Measurements from ENCODE around the gene BMPER. TPM values are rescaled to one million over a fixed set of nuclear protein-coding genes. Genes with fewer than 3 reads are reported as not detected.

BMPER gene
- total and polyA plus RNA-seq, 2 experiments from 2014 or later: 4.5 to 6.3 TPM

GRCh38 chr7:34136698-34137097, 231.4 kb downstream of the BMPER start:
- Histone ChIP-seq H4K20me1 (ENCODE audit: insufficient read depth, poor library complexity, severe bottlenecking) (no peaks in the 10 kb centered on the region), H3K4me2 (no peak overlapping the region), H3K9me2 (replicated peaks; ENCODE audit: insufficient read depth) (no peaks in the 10 kb centered on the region), H3K27ac (no peak overlapping the region), H2AFZ (no peak overlapping the region), H3K4me3 (no peak overlapping the region), H3K36me3 (replicated peaks; ENCODE audit: insufficient read depth, low read depth) (no peaks in the 10 kb centered on the region), H3K79me2 (no peaks in the 10 kb centered on the region), H3K4me1 (ENCODE audit: insufficient read depth) (no peaks in the 10 kb centered on the region), H3K9me3 (ENCODE audit: low read depth) (no peaks in the 10 kb centered on the region), H3K27me3 (no peaks in the 10 kb centered on the region)
- no peak for TF ChIP-seq EZH2 (IDR thresholded peaks at IDR 0.05; ENCODE audit: borderline replicate concordance)
- TF ChIP-seq, protein P1, sequence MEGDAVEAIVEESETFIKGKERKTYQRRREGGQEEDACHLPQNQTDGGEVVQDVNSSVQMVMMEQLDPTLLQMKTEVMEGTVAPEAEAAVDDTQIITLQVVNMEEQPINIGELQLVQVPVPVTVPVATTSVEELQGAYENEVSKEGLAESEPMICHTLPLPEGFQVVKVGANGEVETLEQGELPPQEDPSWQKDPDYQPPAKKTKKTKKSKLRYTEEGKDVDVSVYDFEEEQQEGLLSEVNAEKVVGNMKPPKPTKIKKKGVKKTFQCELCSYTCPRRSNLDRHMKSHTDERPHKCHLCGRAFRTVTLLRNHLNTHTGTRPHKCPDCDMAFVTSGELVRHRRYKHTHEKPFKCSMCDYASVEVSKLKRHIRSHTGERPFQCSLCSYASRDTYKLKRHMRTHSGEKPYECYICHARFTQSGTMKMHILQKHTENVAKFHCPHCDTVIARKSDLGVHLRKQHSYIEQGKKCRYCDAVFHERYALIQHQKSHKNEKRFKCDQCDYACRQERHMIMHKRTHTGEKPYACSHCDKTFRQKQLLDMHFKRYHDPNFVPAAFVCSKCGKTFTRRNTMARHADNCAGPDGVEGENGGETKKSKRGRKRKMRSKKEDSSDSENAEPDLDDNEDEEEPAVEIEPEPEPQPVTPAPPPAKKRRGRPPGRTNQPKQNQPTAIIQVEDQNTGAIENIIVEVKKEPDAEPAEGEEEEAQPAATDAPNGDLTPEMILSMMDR (IDR thresholded peaks at IDR 0.05; ENCODE audit: poor library complexity): no peak
- TF ChIP-seq EZH2phosphoT487 (IDR thresholded peaks at IDR 0.05; ENCODE audit: low read depth, severe bottlenecking, unreplicated experiment): no peak
- 84% methylated on average over 5 of the region's 5 CpGs for WGBS (ENCODE audit: low lambda C conversion rate, missing lambda C conversion rate)
- no peak for DNase-seq (ENCODE audit: low spot score)

DNA sequence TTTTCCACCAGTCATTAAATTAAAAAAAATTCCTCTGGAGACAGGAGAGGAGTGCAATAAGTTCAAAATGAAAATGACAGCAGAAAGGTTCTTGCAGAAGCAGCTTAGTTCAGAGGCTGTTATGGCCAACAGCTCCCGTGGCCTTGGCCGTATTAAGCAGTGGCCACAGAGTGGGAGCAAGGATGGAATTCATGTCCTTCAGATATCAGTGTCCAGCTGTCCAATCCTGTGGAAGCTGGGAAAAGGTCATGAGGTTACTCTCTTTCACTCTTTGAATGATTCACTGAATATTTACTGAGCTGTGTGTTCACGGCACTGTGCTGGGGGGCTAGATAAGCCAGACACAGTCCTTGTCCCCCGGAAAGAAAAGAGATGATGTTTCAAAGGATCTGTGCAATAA, 231.8 kb downstream of the BMPER start:
- Histone ChIP-seq H3K9me3 (ENCODE audit: low read depth) (no peaks in the 10 kb centered on the region), H3K4me2 (no peak overlapping the region), H3K27ac (no peak overlapping the region), H3K4me1 (ENCODE audit: insufficient read depth) (no peaks in the 10 kb centered on the region), H3K9me2 (replicated peaks; ENCODE audit: insufficient read depth) (no peaks in the 10 kb centered on the region), H3K36me3 (replicated peaks; ENCODE audit: insufficient read depth, low read depth) (no peaks in the 10 kb centered on the region), H3K27me3 (no peaks in the 10 kb centered on the region), H2AFZ (no peak overlapping the region), H3K4me3 (no peak overlapping the region), H4K20me1 (ENCODE audit: insufficient read depth, poor library complexity, severe bottlenecking) (no peaks in the 10 kb centered on the region), H3K79me2 (no peaks in the 10 kb centered on the region)
- TF ChIP-seq EZH2 (IDR thresholded peaks at IDR 0.05; ENCODE audit: borderline replicate concordance) (no peak), EZH2phosphoT487 (IDR thresholded peaks at IDR 0.05; ENCODE audit: low read depth, severe bottlenecking, unreplicated experiment) (no peak)
- TF ChIP-seq, protein P1 (IDR thresholded peaks at IDR 0.05; ENCODE audit: poor library complexity): no peak
- 52% methylated on average over 4 of the region's 4 CpGs for WGBS (ENCODE audit: low lambda C conversion rate, missing lambda C conversion rate)
- DNase-seq (ENCODE audit: low spot score): no peak

- H3K79me2 ChIP-seq: no peaks in the 10 kb centered on the region
- no peaks in the 10 kb centered on the region for H3K9me3 ChIP-seq (ENCODE audit: low read depth)
- no peaks in the 10 kb centered on the region for H3K36me3 ChIP-seq (replicated peaks; ENCODE audit: insufficient read depth, low read depth)
- 64% methylated on average over 2 of the region's 2 CpGs for WGBS (ENCODE audit: low lambda C conversion rate, missing lambda C conversion rate)
- TF ChIP-seq EZH2phosphoT487 (IDR thresholded peaks at IDR 0.05; ENCODE audit: low read depth, severe bottlenecking, unreplicated experiment) (no peak), EZH2 (IDR thresholded peaks at IDR 0.05; ENCODE audit: borderline replicate concordance) (no peak)
- TF ChIP-seq, protein P1 (IDR thresholded peaks at IDR 0.05; ENCODE audit: poor library complexity): no peak
- H3K27ac ChIP-seq: no peak overlapping the region
- H3K9me2 ChIP-seq (replicated peaks; ENCODE audit: insufficient read depth): no peaks in the 10 kb centered on the region
- no peak overlapping the region for H3K4me2 ChIP-seq
- no peak overlapping the region for H2AFZ ChIP-seq
- no peak overlapping the region for H3K4me3 ChIP-seq
- no peaks in the 10 kb centered on the region for H4K20me1 ChIP-seq (ENCODE audit: insufficient read depth, poor library complexity, severe bottlenecking)
- H3K27me3 ChIP-seq: no peaks in the 10 kb centered on the region
- no peak for DNase-seq (ENCODE audit: low spot score)
- H3K4me1 ChIP-seq (ENCODE audit: insufficient read depth): no peaks in the 10 kb centered on the region
These were observed 233.1 kb downstream of the BMPER start for GRCh38 chr7:34138483-34138882.

GRCh38 chr7:34139086-34139485, 233.7 kb downstream of the BMPER start:
- TF ChIP-seq, protein P1 (IDR thresholded peaks at IDR 0.05; ENCODE audit: poor library complexity): no peak
- TF ChIP-seq EZH2phosphoT487 (IDR thresholded peaks at IDR 0.05; ENCODE audit: low read depth, severe bottlenecking, unreplicated experiment) (no peak), EZH2 (IDR thresholded peaks at IDR 0.05; ENCODE audit: borderline replicate concordance) (no peak)
- H3K9me2 ChIP-seq (replicated peaks; ENCODE audit: insufficient read depth): no peaks in the 10 kb centered on the region
- no peaks in the 10 kb centered on the region for H3K9me3 ChIP-seq (ENCODE audit: low read depth)
- H3K27me3 ChIP-seq: no peaks in the 10 kb centered on the region
- H3K27ac ChIP-seq: no peak overlapping the region
- H4K20me1 ChIP-seq (ENCODE audit: insufficient read depth, poor library complexity, severe bottlenecking): no peaks in the 10 kb centered on the region
- no peak overlapping the region for H3K4me2 ChIP-seq
- no peaks in the 10 kb centered on the region for H3K79me2 ChIP-seq
- H3K4me1 ChIP-seq (ENCODE audit: insufficient read depth): no peaks in the 10 kb centered on the region
- H3K4me3 ChIP-seq: no peak overlapping the region
- no peaks in the 10 kb centered on the region for H3K36me3 ChIP-seq (replicated peaks; ENCODE audit: insufficient read depth, low read depth)
- H2AFZ ChIP-seq: no peak overlapping the region
- no peak for DNase-seq (ENCODE audit: low spot score)
- 89% methylated on average over 3 of the region's 3 CpGs for WGBS (ENCODE audit: low lambda C conversion rate, missing lambda C conversion rate)
